ENCODE measurements around the gene FRMD4B. TPM values are rescaled to one million over a fixed set of nuclear protein-coding genes. Genes with fewer than 3 reads are reported as not detected.

The FRMD4B gene
- total and polyA plus RNA-seq, 2 donors from 2014 or later: 11.8 to 50.5 TPM

DNA sequence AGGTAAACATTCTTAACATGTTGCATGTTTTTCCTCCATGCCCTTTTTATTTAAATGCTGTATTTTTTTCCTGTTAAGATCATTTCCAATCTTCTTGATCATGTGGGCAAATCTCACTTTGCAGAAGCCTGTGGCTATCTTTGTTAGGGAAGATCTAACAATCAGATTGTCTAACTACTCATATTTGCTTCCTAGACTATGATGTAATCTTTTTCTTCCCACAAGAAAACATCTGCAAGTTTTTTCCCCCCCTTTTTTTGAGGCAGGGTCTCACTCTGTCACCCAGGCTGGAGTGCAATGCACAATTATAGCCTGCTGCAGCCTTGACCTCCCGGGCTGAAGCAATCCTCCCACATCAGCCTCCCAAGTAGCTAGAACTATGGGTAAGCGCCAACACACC is 248.5 kb downstream of the FRMD4B start:
- H3K27ac ChIP-seq (ENCODE audit: low read depth in 2 of 2, low read length in 2 of 2): no peak overlapping the region
- FAIRE-seq (no peak), DNase-seq (no peak)
- no peak overlapping the region for H3K4me3 ChIP-seq (ENCODE audit: low read length in 3 of 3)
- TF ChIP-seq, protein P1, sequence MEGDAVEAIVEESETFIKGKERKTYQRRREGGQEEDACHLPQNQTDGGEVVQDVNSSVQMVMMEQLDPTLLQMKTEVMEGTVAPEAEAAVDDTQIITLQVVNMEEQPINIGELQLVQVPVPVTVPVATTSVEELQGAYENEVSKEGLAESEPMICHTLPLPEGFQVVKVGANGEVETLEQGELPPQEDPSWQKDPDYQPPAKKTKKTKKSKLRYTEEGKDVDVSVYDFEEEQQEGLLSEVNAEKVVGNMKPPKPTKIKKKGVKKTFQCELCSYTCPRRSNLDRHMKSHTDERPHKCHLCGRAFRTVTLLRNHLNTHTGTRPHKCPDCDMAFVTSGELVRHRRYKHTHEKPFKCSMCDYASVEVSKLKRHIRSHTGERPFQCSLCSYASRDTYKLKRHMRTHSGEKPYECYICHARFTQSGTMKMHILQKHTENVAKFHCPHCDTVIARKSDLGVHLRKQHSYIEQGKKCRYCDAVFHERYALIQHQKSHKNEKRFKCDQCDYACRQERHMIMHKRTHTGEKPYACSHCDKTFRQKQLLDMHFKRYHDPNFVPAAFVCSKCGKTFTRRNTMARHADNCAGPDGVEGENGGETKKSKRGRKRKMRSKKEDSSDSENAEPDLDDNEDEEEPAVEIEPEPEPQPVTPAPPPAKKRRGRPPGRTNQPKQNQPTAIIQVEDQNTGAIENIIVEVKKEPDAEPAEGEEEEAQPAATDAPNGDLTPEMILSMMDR (IDR thresholded peaks at IDR 0.05; ENCODE audit: borderline replicate concordance, extremely low read depth, insufficient read depth): no peak
- no peaks in the 10 kb centered on the region for H3K27me3 ChIP-seq (ENCODE audit: control insufficient read depth, insufficient read depth, low read length)
- intact Hi-C loops (cut with DNase I): no loop called here
- no peaks in the 10 kb centered on the region for H3K9me3 ChIP-seq (ENCODE audit: control insufficient read depth in 2 of 3, insufficient read depth in 1 of 3, low read length in 3 of 3)
- no peaks in the 10 kb centered on the region for H3K4me1 ChIP-seq (ENCODE audit: control insufficient read depth in 2 of 3, insufficient read depth in 2 of 3, low read depth in 1 of 3, low read length in 3 of 3)
- no peak overlapping the region for H3K9ac ChIP-seq (ENCODE audit: low read length in 3 of 3)
- no peaks in the 10 kb centered on the region for H3K36me3 ChIP-seq (ENCODE audit: control insufficient read depth in 2 of 3, insufficient read depth in 3 of 3, low read length in 3 of 3)

DNA sequence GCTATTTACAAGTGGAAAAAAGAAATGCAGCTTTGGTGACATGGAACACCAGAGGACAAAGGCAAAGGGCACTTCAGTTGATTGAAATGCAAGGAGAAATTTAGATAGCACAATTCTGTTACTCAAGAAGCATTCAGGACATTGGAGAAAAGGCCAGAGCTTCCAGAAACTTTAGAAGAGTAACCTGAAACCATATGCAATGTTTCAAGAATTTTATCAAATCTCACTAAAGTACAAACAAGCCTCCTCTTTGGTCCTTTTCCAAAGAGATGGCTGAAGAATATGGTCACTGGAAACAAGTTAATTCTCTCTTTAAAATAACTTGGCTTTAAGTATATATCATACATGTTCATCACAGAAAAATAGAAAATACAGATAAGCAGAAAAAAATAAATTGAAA is 248.9 kb downstream of the FRMD4B start:
- Histone ChIP-seq H3K4me1 (ENCODE audit: control insufficient read depth in 2 of 3, insufficient read depth in 2 of 3, low read depth in 1 of 3, low read length in 3 of 3) (no peaks in the 10 kb centered on the region), H3K9ac (ENCODE audit: low read length in 3 of 3) (no peak overlapping the region), H3K4me3 (ENCODE audit: low read length in 3 of 3) (no peak overlapping the region), H3K27me3 (ENCODE audit: control insufficient read depth, insufficient read depth, low read length) (no peaks in the 10 kb centered on the region), H3K36me3 (ENCODE audit: control insufficient read depth in 2 of 3, insufficient read depth in 3 of 3, low read length in 3 of 3) (no peaks in the 10 kb centered on the region), H3K9me3 (ENCODE audit: control insufficient read depth in 2 of 3, insufficient read depth in 1 of 3, low read length in 3 of 3) (no peaks in the 10 kb centered on the region), H3K27ac (ENCODE audit: low read depth in 2 of 2, low read length in 2 of 2) (no peak overlapping the region)
- FAIRE-seq (no peak), DNase-seq (no peak)
- TF ChIP-seq, protein P1 (IDR thresholded peaks at IDR 0.05; ENCODE audit: borderline replicate concordance, extremely low read depth, insufficient read depth): no peak
- intact Hi-C loops (cut with DNase I): no loop called here

DNA sequence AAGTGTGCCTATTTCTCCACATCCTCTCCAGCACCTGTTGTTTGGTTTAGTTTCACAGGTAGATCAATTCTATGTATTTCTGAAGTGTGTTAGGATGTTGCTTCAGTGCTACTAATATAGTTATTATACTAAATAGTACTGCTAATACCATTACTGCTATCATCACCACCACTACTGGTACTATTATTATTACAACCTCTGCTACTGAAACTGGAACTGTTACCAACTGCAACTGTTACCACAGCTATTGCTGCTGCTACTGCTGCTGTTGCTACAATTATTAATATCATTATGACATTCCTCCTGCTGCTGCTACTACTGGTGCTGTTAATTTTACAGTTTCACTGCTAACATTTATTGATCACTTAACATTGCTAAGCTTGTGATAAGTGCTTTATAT is 255.2 kb downstream of the FRMD4B start:
- Histone ChIP-seq H3K27ac (ENCODE audit: low read depth in 2 of 2, low read length in 2 of 2) (no peak overlapping the region), H3K36me3 (ENCODE audit: control insufficient read depth in 2 of 3, insufficient read depth in 3 of 3, low read length in 3 of 3) (no peaks in the 10 kb centered on the region), H3K9me3 (ENCODE audit: control insufficient read depth in 2 of 3, insufficient read depth in 1 of 3, low read length in 3 of 3) (no peaks in the 10 kb centered on the region), H3K9ac (ENCODE audit: low read length in 3 of 3) (no peak overlapping the region), H3K27me3 (ENCODE audit: control insufficient read depth, insufficient read depth, low read length) (no peaks in the 10 kb centered on the region), H3K4me1 (ENCODE audit: control insufficient read depth in 2 of 3, insufficient read depth in 2 of 3, low read depth in 1 of 3, low read length in 3 of 3) (no peaks in the 10 kb centered on the region), H3K4me3 (ENCODE audit: low read length in 3 of 3) (no peak overlapping the region)
- intact Hi-C loops (cut with DNase I): no loop called here
- TF ChIP-seq, protein P1 (IDR thresholded peaks at IDR 0.05; ENCODE audit: borderline replicate concordance, extremely low read depth, insufficient read depth): no peak
- DNase-seq (no peak), FAIRE-seq (no peak)

DNA sequence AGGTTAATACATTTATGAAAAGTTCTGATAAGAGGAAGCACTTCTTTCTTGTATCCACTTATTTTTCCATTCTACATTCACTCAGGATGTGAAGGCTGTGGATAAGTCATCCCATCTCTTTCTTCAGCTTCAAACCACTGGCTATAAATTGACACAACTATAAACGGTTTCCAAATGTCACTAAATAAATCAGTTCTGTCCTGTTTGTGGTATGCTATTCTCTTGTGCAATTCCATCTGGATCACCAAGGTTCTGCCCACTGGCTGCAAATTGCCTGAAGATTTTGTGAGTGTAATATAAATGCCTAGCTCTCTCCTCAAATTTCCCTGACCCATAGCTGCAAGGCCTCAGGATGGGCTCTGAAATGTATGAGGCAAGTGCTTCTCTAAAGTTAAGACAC is 256.4 kb downstream of the FRMD4B start:
- Histone ChIP-seq H3K9ac (ENCODE audit: low read length in 3 of 3) (no peak overlapping the region), H3K36me3 (ENCODE audit: control insufficient read depth in 2 of 3, insufficient read depth in 3 of 3, low read length in 3 of 3) (no peaks in the 10 kb centered on the region), H3K27ac (ENCODE audit: low read depth in 2 of 2, low read length in 2 of 2) (no peak overlapping the region), H3K4me3 (ENCODE audit: low read length in 3 of 3) (no peak overlapping the region), H3K4me1 (ENCODE audit: control insufficient read depth in 2 of 3, insufficient read depth in 2 of 3, low read depth in 1 of 3, low read length in 3 of 3) (no peaks in the 10 kb centered on the region), H3K27me3 (ENCODE audit: control insufficient read depth, insufficient read depth, low read length) (no peaks in the 10 kb centered on the region), H3K9me3 (ENCODE audit: control insufficient read depth in 2 of 3, insufficient read depth in 1 of 3, low read length in 3 of 3) (no peaks in the 10 kb centered on the region)
- FAIRE-seq (no peak), DNase-seq (no peak)
- TF ChIP-seq, protein P1 (IDR thresholded peaks at IDR 0.05; ENCODE audit: borderline replicate concordance, extremely low read depth, insufficient read depth): no peak
- intact Hi-C loops (cut with DNase I): no loop called here
